HG03175 (cell line): ENCODE measurements around the gene CLASRP.

Experiments used
- ATAC-seq: cut with Tn5 transposase; IDR thresholded peaks from one replicate; pipeline ENCODE4 v1.9.1; 2021; ENCODE audit warnings: mild to moderate bottlenecking, moderate library complexity; ENCODE audit not compliant: unreplicated experiment

CLASRP gene

DNA sequence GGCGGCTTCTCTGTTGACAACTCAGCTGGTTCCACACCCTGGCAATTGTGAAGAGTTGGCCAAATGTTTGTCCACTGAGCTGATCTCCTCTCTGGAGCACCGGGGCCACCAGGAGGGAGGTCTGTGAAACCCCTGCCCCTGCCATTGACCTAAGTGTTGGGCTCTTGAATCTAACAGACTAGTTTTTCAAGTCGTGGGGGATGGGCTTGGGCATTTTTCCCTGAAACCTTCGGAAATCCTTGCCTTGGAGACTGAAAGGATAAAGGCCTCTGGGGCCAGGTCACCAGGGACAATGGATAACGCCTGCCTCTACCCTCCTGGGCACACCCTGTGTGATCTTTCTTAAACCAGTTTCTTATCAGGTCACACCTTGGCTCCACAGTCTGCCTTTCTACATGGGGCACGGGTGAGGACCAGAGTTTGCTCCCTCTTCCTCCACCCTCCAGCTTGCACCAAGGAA is 41.1 kb downstream of the CLASRP start:
- ATAC-seq, result no peak

DNA sequence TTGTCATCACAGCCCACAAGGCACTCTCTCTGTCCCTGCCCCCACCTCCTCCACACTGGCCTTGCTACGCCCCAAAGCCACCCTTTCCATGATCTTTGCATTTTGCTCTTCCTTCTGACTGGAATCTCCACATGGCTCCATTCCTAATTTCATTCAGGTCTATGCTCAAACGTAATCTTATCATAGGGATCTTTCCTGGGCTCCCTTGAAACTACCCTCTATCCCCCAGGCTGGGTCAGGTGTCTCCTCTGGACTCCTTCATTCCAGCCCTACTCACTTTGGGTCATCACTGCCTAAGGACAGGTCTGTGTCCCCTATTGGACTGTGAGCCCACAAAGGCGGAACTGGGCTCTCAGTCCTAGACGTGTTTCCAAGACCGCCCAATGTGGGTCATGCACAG is 43.3 kb downstream of the CLASRP start:
- ATAC-seq, result no peak

DNA sequence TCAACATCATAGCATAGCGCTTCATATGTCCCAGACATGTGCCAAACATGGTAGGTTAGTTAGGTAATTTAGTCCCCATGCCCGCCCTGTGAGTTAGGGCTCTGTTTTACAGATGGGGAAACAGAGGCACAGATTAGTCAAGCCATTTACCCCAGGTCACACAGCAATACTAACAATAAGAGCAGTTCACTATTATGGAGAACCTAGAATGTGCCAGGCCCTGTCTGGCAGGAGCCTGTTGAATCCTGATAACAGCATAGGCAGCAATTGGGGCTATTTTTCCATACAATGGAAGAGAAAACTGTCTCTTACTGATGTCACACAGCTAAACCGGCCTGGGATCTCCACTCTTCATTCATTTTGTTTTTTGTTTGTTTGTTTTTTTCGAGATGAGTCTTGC is 47.6 kb downstream of the CLASRP start:
- no peak for ATAC-seq

DNA sequence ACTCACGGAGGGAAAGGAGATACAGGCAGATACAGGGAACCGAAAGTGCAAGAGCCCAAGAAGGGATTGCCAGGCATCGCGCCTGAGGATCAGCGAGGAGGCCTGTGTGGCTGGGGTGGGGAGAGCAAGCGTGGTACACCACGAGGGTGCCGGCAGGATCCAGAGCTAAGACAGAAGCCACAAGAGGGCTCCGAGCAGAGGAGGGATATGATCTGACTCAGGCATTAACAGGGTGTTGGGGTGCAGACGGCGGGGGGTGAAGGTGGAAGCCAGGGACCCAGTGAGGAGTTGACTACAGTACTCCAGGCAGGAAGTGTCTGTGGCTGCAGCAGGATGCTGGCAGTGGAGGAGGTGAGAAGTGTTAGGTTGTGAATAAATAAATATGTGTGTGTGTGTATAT is 48.7 kb downstream of the CLASRP start:
- no peak for ATAC-seq

DNA sequence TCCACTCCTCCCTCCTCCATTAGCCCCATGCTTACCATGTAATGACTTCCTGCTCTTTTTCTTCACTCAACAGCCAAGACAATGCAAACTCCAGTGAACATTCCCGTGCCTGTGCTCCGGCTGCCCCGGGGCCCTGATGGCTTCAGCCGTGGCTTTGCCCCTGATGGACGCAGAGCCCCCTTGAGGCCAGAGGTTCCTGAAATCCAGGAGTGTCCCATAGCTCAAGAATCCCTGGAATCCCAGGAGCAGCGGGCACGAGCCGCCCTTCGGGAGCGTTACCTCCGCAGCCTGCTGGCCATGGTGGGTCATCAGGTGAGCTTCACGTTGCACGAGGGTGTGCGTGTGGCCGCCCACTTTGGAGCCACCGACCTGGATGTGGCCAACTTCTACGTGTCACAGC is 51.2 kb downstream of the CLASRP start:
- no peak for ATAC-seq

DNA sequence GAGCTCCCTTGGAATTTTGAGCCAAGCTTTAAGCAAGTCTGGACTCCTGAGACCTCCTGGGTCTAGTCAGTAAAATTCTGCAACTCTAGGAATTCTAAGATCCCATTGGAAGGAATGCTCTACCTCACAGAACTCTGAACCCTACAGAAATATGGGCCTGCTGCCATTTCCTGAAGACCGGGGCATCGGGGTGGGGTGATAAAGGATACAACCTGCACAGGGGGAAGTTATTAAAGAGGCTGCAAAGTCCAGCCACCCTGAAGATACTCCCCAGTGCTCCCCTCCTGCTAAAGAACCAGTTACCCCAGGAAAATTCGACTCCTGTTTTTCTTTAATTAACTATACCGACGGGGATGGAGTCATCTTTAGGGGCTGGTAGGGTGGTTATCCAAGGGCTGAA is 51.8 kb downstream of the CLASRP start:
- ATAC-seq, result no peak

DNA sequence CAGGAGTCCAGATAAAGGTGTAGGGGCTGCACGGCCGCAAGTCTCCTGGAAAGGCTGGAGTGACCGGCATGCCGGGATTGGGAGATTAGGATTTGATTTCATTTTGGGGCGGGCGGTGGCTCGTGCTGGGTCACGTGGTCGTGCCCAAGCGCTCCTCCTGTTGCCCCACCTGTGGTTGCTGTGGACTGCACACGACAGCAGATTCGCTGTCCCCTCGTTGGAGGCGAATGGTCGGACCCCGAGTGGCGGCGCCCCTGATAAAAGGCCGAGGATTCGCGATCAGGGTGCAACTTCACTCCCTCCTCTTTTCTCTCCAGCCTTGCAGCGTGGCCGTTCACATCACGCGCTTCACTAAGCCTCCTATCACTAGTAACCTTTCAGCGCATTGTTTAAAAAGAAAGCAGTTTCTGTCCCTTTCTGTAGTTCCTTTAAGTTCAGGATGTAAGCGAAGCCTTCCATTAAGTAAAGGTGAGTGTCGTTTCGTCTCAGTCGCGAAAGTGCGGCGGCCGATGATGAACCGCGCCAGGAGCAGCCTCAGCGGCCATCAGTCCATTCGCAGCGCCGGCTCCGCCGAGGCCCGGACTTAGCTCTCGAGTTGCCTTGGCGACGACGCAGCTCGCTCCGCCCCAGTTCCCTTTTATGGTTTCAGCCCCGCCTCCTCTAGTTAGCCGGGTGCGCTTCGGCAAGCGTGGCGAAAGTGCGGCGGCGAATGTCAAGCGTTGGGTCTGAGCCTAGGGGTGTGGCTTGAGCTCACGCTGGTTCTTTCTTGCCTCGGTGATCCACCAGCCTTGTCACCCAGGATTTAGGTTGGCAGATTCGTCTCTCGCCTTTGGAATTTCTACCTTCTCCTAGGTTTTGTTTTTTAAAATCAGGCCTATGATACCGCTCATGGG is 52.4 kb downstream of the CLASRP start:
- ATAC-seq, result peak; percentile 66

DNA sequence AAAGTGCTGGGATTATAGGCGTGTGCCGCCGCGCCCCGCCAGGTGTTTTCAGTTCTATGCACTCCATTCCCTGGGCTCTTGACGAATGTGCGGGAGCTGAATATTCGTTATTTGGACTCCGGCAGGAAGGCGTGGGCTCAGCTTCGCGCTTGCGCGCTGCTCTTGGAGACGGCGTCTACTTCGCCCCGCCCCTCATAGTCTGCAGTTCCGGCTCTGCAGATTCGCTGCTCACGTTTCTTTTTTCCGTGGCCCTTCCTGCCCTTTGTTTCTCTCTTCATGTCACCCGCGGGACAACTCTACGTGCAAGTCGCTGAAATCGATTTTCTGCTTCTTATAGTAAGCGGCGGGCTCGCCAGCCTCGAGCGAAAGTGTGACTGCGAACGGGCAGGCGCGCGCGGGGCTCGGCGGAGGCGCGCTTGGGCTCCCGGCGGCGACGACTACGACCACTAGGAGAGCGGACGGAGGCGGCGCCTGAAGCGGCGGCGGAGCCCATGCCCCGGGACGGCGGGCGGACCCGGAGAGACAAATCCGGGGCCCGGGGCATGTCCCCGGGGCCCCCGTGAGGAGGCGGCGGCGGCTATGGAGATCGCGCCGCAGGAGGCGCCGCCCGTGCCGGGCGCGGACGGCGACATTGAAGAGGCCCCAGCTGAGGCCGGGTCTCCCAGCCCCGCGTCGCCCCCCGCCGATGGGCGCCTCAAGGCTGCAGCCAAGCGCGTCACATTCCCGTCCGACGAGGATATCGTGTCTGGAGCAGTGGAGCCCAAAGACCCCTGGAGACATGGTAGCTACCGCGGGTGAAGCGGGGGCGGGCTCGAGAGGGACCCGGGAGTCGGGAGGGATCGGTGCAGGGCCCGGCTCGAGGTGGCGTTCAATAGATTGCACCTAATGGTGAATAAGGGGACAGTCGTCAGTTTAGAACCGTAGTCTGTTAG is 54.2 kb downstream of the CLASRP start, which contains the start of gene PPP1R37:
Gene PPP1R37, plus strand, starts transcription at position 433 of the 932 bp plus-strand sequence. Its CDS starts 147 bp downstream, at position 580.
- ATAC-seq, result peak; percentile 61

DNA sequence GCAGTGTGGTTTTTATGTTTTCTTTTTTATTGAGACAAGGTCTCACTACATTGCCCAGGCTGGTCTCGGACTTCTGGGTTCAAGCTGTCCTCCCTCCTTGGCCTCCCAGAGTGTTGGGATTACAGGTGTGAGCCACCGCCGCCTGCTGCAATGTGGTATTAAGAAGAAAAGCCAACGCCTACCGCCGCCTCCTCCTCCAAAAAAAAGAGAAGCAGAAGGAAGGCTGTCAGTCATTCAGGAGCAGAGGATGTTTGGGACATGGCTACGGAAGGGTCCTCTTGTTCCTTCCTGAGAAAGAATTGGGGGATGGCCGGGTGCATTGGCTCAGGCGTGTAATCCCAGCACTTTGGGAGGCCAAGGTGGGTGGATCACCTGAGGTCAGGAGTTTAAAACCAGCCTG is 55.3 kb downstream of the CLASRP start:
- no peak for ATAC-seq

DNA sequence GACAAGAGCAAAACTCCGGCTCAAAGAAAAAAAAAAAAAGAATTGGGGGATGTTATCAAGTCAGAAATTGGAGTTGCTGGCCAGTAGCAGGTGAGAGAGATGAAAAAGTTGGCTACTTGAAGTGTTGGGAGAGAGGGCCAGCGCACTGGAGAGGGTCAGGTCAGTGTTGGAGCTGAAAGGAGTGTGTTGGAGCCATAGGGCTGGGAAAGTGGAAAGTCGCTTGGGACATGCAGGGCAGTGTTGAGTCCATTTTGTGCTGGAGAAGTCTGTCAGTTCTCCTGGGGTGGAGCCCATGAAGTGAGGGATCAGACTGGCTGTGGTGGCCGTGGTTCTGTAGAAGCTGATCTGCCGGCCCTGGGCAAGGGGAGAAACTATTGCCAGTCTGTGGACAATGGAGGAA is 55.9 kb downstream of the CLASRP start:
- no peak for ATAC-seq

DNA sequence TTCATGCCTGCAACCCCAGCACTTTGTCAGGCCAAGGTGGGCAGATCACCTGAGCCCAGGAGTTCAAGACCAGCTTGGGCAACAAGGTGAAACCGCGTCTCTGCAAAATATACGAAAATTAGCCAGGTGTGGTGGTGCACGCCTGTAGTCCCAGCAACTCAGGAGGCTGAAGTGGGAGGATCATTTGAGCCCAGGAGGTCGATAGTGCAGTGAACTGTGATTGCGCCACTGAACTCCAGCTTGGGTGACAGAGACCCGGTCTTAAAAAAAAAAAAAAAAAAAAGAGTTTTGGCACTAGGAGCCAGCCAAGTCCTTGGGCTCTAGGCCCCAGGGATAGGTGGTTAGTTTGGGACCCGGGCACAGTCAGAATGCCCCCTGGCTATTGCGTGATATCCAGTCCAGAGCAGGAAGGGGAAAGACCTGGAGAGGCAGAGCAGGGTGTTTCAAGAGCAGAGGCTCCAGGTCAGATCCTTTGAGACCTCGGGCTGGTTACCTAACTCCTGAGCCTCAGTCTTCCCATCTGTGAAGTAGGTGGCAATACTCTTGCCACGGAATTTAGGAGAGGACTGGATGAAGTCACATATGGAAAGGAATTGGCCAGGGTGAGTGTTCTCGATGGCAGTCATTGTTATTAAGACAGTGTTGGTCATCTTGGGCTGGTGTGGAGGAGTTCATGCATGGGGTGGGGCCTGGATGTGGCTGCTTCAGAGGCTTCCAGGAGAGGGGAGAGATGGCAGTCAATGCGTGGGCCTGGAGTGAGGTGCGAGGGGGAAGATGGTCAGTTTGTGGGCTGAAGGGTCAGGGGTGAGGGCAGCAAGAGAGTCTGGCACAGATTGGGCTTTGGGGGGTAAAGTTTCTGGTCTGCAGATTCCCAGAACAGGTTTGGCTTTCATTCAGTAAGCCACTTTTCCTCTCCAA is 56.9 kb downstream of the CLASRP start:
- no peak for ATAC-seq

DNA sequence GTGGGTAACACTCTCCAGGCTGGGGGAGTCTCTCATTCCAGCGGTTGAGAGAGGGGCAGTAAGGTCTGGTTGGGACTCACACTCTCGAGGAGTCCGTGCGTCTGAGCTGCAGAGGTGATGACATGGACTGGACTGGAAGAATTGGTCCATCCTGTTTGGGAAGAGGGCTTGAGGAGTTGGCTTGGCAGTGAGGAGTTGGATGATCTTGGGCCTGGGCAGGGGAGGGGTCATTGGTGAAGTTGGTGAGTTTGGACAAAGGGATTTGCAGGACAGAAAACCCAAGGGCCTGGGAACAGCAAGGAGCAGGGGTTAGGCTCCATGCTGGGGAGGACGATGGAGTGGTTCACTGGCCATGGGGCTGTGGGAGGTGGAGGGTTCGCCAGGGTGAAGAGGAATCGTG is 57.9 kb downstream of the CLASRP start:
- no peak for ATAC-seq

DNA sequence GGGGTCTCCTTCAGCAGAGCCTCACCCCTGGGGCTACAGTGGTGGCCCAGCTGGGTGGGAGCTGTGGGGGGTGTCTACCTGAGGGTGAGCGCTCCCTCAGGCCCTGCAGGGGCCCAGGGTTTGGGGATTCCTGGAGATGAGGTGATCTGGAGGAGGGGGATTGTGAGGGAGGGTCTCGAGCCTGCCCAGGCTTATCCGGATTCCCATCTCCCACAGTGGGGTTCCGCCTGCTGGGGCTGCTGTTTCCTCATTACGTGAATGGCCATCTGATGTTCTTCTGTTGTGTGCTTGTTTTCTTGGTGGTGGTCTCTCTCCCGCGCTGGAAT is 58.6 kb downstream of the CLASRP start:
- ATAC-seq, result no peak

DNA sequence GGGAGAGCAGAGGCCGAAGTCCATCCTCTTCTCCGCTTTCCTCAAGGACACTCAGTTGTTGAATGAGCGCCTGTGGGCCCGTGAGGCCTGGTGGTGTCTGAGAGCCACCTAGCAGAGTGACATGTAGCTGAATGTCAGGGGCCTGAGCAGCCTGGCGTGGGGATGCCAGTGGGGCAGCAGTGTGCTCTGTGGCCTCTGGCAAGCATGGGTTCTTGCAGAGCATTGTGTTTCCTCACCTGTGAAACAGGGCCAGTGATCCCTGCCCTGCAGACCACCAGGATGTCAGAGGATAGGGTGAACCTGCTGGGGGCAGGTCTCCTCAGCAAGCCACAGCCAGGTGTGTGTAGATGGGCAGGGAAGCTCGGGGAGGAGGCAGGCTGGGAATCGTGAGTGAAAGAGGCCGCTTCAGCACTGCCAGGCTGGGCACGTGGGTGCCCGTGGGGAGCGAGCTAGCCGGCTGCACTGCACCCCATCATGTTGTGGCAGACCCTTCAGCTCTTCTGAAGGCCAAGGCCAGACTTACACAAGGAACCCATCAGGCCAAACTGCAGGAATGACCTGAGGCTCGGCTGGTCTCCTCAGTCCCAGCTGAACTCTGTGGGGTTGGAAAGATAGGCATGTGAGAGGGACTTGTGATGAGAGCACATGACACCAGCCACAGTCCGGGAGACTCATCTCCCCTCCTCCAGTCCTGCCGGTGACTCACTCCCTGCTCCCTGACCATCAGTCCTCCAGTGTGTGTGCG is 59.1 kb downstream of the CLASRP start:
- ATAC-seq, result no peak

DNA sequence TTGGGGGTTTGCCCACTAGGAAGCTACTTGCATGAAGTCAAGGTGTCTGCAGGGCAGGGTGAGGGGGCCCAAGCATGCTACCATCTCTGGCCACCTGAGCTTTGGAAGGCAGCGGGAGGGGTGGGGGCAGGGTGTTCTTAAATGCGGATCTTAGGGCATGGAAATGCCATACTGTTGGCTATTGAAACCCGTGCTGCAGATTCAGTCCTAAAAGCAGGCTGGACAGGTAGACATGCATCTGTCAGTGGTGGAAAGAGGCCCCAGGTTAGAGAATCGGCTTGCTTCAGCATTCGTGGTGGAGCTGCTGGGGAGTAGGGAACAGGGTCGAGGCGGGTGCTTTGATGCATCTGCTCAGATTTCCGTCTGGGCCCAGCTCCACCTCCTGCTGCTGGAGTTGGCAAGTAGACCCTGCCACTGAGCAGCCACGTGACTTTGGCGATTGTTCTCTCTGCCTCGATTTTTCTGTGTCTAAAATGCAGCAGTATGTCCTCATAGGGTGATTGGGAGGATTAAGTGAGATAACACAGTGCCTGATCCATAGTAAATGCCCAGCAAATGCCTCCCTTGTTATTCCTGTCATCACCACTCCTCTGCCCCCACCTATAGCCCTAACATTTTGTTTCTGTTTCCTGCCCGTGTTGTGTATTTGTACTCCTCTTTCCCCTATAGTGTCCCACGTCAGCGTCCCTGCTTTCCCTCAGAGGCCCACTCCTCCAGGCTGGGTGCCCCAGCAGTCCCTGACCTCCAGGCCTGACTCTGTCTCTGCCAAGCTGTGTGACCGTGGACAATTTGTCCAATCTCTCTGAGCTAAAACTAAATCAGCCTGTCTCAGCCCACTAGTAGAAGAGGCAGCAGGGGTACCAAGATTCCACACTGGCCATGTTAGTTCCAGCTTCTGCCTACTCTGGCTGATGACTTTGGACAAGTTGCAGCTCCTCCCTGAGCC is 59.9 kb downstream of the CLASRP start:
- no peak for ATAC-seq

DNA sequence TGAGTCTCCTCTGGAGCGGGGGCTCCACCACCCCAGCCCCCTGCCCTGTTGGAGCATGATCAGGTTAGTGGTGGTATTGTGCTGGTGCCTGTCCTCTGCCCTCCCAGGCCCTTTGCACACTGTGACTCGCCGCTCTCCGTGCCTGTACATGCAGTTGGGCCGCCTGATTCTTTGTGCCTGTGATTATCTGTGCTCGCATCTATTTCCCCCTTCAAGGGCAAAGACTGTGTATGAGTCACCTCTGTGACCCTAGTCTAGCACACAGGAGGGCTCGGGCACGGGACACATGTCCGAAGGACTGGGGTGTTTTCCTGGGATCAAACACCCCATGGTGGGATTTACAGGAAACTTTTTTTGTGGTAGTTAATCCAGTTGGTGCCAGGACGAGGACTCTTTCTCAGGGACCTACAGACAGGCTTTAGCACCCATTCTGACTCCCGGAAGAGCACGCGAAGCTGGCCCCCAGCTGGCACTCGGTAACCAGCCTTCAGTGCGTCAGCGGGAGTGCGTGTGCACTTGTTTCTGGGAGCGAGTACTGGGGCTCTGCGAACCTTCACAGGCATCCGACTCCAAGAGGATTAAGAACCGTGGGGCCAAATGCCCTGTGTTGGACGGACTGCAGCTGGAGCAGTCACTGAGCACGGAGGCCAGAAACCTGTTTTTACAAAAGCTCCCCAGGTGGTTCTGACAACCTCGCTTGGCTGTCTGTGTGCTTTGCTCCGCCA is 60.8 kb downstream of the CLASRP start:
- no peak for ATAC-seq

DNA sequence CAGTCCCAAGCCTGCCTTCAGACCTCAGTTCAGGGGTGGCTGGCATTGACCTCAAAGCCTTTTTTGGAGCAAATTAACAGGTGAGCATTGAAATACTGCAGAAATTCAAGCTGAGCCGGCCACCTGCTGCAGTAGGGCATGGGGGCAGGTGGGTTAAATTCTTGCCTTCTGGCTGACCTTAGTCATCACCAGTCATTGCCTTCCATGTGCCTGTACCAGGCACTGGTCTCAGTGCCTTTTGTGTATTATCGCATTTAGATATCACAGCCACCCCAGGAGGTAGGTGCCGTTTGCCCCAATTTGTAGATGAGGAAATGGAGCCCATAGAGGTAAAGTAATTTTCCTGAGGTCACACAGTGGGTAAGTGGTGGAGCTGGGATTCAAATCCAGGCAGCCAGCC is 61.4 kb downstream of the CLASRP start:
- no peak for ATAC-seq

DNA sequence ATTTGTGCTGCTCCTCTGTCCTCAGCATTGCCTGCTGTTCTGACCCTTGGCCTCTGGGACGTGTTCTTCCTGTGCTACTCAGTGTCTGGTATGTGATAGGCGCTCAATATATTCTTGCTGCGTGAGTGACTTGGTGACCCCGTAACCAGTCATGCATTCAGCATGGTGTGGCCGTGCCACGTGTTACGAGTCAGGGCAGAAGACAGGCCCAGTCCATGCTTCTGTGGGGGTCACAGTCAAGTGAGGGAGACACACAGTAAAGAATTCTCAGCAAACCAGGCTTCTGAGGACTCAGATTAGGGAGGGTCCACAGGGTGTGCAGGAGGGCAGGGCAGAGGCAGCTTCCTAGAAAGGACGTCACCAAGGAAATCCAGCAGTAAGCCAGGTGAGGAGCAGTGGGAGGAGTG is 62.0 kb downstream of the CLASRP start:
- ATAC-seq, result no peak
